Lung (tissue), 12 donors: Measurements from ENCODE around the gene MOSMO. TPM values are rescaled to one million over a fixed set of nuclear protein-coding genes. Genes with fewer than 3 reads are reported as not detected.
A peak's percentile ranks its signal among the peaks of the same experiment; 100 is the strongest.

Experiments used
- ATAC-seq: fragments of 200-7000 bp; cut with Tn5 transposase; one replicate; pipeline ENCODE4 v1.9.1; 2020; ENCODE audit warnings: moderate number of reproducible peaks; ENCODE audit not compliant: insufficient read depth, low FRiP score
- DNase-seq, 3 donors: peaks; one replicate each; pipeline ENCODE4 v3.0.0-alpha.2; 2013 to 2017
- H3K27ac ChIP-seq, 2 donors: one replicate each; pipeline ENCODE4 v1.5.1; 2013; ENCODE audit warnings: mild to moderate bottlenecking in 2 of 2, moderate library complexity in 2 of 2, control low read depth in 1 of 2, inconsistent platforms in 1 of 2, low read depth in 1 of 2, low read length in 1 of 2
- H3K27me3 ChIP-seq, 3 donors: one replicate each; pipeline ENCODE4 v1.5.1; 2013; ENCODE audit warnings: low read length in 2 of 3; ENCODE audit not compliant: control insufficient read depth in 3 of 3, insufficient read depth in 3 of 3
- H3K36me3 ChIP-seq, 4 donors: one replicate each; pipeline ENCODE4 v1.5.1; 2013; ENCODE audit warnings: low read length in 4 of 4, mild to moderate bottlenecking in 1 of 4, moderate library complexity in 1 of 4; ENCODE audit not compliant: control insufficient read depth in 4 of 4, insufficient read depth in 4 of 4
- H3K4me1 ChIP-seq, 5 donors: one replicate each; pipeline ENCODE4 v1.5.1; 2013; ENCODE audit warnings: low read length in 5 of 5, mild to moderate bottlenecking in 2 of 5, moderate library complexity in 1 of 5; ENCODE audit not compliant: control insufficient read depth in 5 of 5, insufficient read depth in 5 of 5
- H3K4me3 ChIP-seq: one replicate; pipeline ENCODE4 v1.5.1; 2013; ENCODE audit warnings: mild to moderate bottlenecking, control low read depth, moderate library complexity
- H3K9ac ChIP-seq, 2 donors: one replicate each; pipeline ENCODE4 v1.5.1; 2013; ENCODE audit warnings: low read length in 2 of 2, control low read depth in 1 of 2; ENCODE audit not compliant: insufficient read depth in 1 of 2
- H3K9me3 ChIP-seq, 4 donors: one replicate each; pipeline ENCODE4 v1.5.1; 2013; ENCODE audit warnings: low read length in 3 of 4, mild to moderate bottlenecking in 1 of 4, moderate library complexity in 1 of 4; ENCODE audit not compliant: control insufficient read depth in 4 of 4, insufficient read depth in 3 of 4
- CTCF ChIP-seq: IDR thresholded peaks from 2 replicates; pipeline ENCODE4 v1.5.1; 2012; ENCODE audit warnings: mild to moderate bottlenecking; ENCODE audit errors: control extremely low read depth, extremely low read depth
- WGBS, 2 donors: extraction: QIAGEN DNeasy Blood & Tissue Kit; methylation state at CpG; one replicate each; pipeline ENCODE4 v1.1.7; 2013; 5-methylcytosine and 5-hydroxymethylcytosine counted together
- polyA plus RNA-seq, 2 donors: library from polyadenylated mRNA; stranded (reverse); fragments of 200-250 nt; gene quantifications; one replicate each; pipeline ENCODE4 v1.2.1, GENCODE V29; 2013
- total RNA-seq, 2 donors: library from RNA; depleted of rRNA in 1 of 2; stranded (reverse); fragments of >200 nt in 1 of 2; gene quantifications; one replicate each; pipeline ENCODE4 v1.2.1, GENCODE V29; 2014 to 2021
- donor health status: control.
- donor health status: control.
- donor health status: Bipolar disorder and iron deficiency.
- donor health status: healthy.
- donor health status: DM: yes; HTN: yes; CAD: no.

Gene MOSMO
- total and polyA plus RNA-seq, 4 donors, result 10.3 to 30.6 (median 11.3) TPM

DNA sequence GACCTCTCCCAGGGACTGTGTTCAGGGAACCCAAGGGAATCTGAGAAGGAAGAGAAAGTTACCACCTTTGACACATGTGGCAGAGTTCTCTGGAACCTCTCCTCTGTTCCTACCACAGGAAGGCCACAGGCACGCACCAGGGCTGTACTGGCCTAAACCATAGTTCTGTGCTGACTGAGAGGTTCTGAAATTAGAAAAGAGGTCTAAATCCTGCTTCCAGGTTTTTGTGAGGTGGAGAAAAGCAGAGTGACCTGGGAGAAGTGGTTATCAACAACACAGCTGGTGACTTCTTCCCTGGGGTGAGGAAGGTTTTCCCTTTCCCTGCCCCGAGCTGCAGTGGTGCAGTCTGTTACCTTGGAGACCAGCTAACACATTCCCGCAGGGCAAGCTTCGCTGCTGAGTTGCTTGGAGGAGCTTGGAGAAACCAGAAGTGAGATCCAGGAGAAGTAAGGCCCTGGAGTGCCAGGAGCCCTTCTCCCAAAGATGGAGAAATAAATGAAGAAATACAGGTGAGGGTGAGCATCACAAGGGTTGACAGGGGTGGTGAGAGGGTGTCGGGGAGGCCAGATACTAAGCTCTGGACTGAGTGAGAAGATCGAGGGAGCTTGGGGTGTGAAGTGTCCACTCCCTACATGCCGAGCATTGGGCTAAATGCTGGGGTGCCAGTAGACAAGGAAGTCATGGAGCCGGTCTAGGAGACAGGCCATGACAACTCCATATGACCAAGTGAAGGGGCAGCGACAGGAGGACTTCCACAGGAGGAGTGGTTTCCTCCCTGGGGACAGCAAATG is 84.4 kb downstream of the MOSMO start, which contains the start of gene VWA3A:
VWA3A (plus strand) TSS at position 399 of the 791 bp plus-strand sequence; CDS start at position 496, 97 bp downstream.
- TF ChIP-seq CTCF, result no peak
- Histone ChIP-seq H3K27me3 (no peaks in the 10 kb centered on the region), H3K4me1 (peaks cover 3 to 18% (median 5%) of the 10 kb centered on the region in 5 donors), H3K27ac (peak within 1 kb of the TSS in 1 of 2 donors; percentile 52), H3K9me3 (no peaks in the 10 kb centered on the region), H3K9ac (no peak within 1 kb of the TSS), H3K36me3 (peaks cover 0 to 3% (median 0%) of the 10 kb centered on the region in 4 donors), H3K4me3 (no peak within 1 kb of the TSS)
- DNase-seq, result peak; percentile 66 to 76 (median 69)
- WGBS, 2 donors, result 53 to 74% methylated on average over 9 of the region's 9 CpGs
- no peak for ATAC-seq

DNA sequence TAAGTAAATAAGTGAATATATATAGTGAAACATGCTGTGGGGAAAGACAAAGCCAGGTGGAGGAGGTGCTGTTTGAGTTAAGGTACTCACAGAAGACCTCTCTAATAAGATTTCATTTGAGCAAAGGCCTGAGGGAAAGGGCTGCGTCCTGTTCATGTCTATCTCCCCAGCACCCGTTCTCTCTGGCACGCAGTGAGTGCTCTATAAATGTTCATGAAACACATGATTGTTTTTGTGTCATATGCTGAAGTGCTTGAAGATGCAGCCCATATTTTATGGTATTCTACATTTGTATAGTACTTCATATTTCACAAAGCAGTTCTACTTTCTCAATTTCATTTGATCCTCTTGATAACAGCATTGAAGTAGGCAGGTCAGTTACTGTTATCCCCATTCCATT is 85.4 kb downstream of the MOSMO start:
- no peak for TF ChIP-seq CTCF
- Histone ChIP-seq H3K9me3 (no peaks in the 10 kb centered on the region), H3K36me3 (peaks cover 0 to 3% (median 0%) of the 10 kb centered on the region in 4 donors), H3K27ac (no peak overlapping the region), H3K4me3 (no peak overlapping the region), H3K4me1 (peaks cover 3 to 18% (median 5%) of the 10 kb centered on the region in 5 donors), H3K27me3 (no peaks in the 10 kb centered on the region), H3K9ac (no peak overlapping the region)
- ATAC-seq, result no peak
- 64 to 80% methylated on average over 3 of the region's 3 CpGs for WGBS, 2 donors
- peak in 1 of 3 donors; percentile 55 for DNase-seq

DNA sequence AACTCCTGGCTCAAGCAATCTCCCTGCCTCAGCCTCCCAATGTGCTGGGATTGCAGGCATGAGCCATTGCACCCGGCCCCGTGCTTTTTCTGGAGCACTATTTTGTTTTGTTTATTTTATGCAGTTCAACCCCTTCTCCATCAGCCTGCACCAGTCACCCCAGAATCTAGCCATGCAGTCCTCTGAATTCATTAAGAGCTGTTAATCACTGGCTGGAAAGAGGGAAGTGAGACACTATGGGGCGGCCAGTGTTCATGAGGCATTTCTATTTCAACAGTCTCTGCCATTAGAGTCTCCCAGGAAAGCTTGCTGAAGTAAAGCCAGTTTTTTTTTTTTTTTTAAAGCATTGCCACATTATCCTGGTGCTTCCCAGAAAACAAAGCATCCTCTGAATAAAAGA is 86.1 kb downstream of the MOSMO start:
- H3K9me3 ChIP-seq, result no peaks in the 10 kb centered on the region
- TF ChIP-seq CTCF, result no peak
- H3K9ac ChIP-seq, result no peak overlapping the region
- H3K36me3 ChIP-seq, result peaks cover 0 to 2% (median 0%) of the 10 kb centered on the region in 4 donors
- H3K4me1 ChIP-seq, result peaks cover 3 to 18% (median 5%) of the 10 kb centered on the region in 5 donors
- H3K27ac ChIP-seq, result no peak overlapping the region
- H3K4me3 ChIP-seq, result no peak overlapping the region
- DNase-seq (peak in 1 of 3 donors; percentile 27), ATAC-seq (no peak)
- WGBS, 2 donors, result 60 to 67% methylated on average over 3 of the region's 3 CpGs
- no peaks in the 10 kb centered on the region for H3K27me3 ChIP-seq
